Adrenal gland (tissue), 12 donors: ENCODE results near the gene PAIP2B. TPM values are rescaled to one million over a fixed set of nuclear protein-coding genes. Genes with fewer than 3 reads are reported as not detected.

Experiments
- DNase-seq, 7 donors: peaks; one replicate each; pipeline ENCODE4 v3.0.0-alpha.2; 2019 to 2020
- H3K27ac ChIP-seq, 5 donors: fragments of 200-600 bp; sonication (generic) in 4 of 5; 1 replicate in 3 of 5; 2 replicates in 2 of 5; pipeline versions ENCODE4 v1.5.1 to v1.8.0; 2016 to 2020; ENCODE audit warnings: mild to moderate bottlenecking in 1 of 5
- H3K27me3 ChIP-seq: fragments of 200-600 bp; 2 replicates; pipeline ENCODE4 v1.8.0; 2021
- H3K36me3 ChIP-seq, 2 donors: fragments of 200-600 bp; replicated peaks in 1 of 2; 1 replicate in 1 of 2; 2 replicates in 1 of 2; pipeline versions ENCODE4 v1.5.1 to v1.8.0; 2018 to 2022
- H3K4me1 ChIP-seq, 2 donors: fragments of 200-600 bp; replicated peaks in 1 of 2; 1 replicate in 1 of 2; 2 replicates in 1 of 2; pipeline versions ENCODE4 v1.5.1 to v1.8.0; 2018 to 2021
- H3K4me3 ChIP-seq, 4 donors: fragments of 200-600 bp; sonication (generic) in 3 of 4; one replicate each; pipeline ENCODE4 v1.5.1; 2016 to 2018
- H3K9me3 ChIP-seq, 3 donors: fragments of 200-600 bp; sonication (generic) in 1 of 3; replicated peaks in 1 of 3; 1 replicate in 2 of 3; 2 replicates in 1 of 3; pipeline versions ENCODE4 v1.5.1 to v1.8.0; 2016 to 2021
- POLR2A ChIP-seq, 2 donors: fragments of 450-650 bp; IDR thresholded peaks; one replicate each; pipeline ENCODE4 v1.6.1; 2017; ENCODE audit warnings: antibody characterized with exemption in 2 of 2, mild to moderate bottlenecking in 2 of 2, moderate library complexity in 1 of 2
- WGBS, 4 donors: extraction: QIAGEN DNeasy Blood & Tissue Kit in 2 of 4; methylation state at CpG; one replicate each; pipeline versions ENCODE4 v1.1.5 to v1.1.7; 2013 to 2017; 5-methylcytosine and 5-hydroxymethylcytosine counted together
- intact Hi-C, 2 donors: fragments of 100-400 bp; cut with DNase I; formaldehyde crosslinking; loops; one replicate each; pipeline versions ENCODE4 v1.14.1 to v1.15.0; 2022 to 2023
- polyA plus RNA-seq, 3 donors: library from polyadenylated mRNA; stranded (reverse); fragments of 200-250 nt in 2 of 3; fragments of 350-450 nt in 1 of 3; fragmentation: Illumina TruSeq in 1 of 3; extraction: RNeasy Lipid Tissue Mini Kit (QIAGEN cat#74804) in 1 of 3; gene quantifications; one replicate each; pipeline ENCODE4 v1.2.3, GENCODE V29; 2013 to 2014
- total RNA-seq, 9 donors: library from RNA; depleted of rRNA in 4 of 9; stranded (reverse); fragments of >200 nt in 4 of 9; fragments of 120-200 nt in 1 of 9; fragmentation: NEBNext Ultra II Directional in 1 of 9; extraction: Animal tissue kit (Norgen Biotek cat#: 25700) in 1 of 9; gene quantifications; one replicate each; pipeline versions ENCODE4 v1.1.0 to v1.2.4, GENCODE V29; 2013 to 2023
- TF ChIP-seq, protein P1 (sequence below), 6 experiments: fragments of 450-650 bp in 4 of 6; fragments of 200-600 bp in 2 of 6; sonication (generic) in 1 of 6; IDR thresholded peaks; 1 replicate in 5 of 6; 2 replicates in 1 of 6; pipeline versions ENCODE4 v1.5.1 to v1.8.0; 2016 to 2021; ENCODE audit warnings: antibody characterized with exemption in 6 of 6, mild to moderate bottlenecking in 2 of 6, moderate library complexity in 1 of 6
- donor health status: healthy with polysubstance abuse.
- donor health status: Bipolar disorder and iron deficiency.
- donor health status: DM: yes; HTN: yes; CAD: no.
- donor health status: DM: no; HTN: no; CAD: no.
- donor health status: DM: no; HTN: no; CAD: no.
- donor health status: DM: yes; HTN: yes; CAD: no.

Gene PAIP2B
- total and polyA plus RNA-seq, 12 donors: 0.54 to 5.9 (median 1.7) TPM

DNA sequence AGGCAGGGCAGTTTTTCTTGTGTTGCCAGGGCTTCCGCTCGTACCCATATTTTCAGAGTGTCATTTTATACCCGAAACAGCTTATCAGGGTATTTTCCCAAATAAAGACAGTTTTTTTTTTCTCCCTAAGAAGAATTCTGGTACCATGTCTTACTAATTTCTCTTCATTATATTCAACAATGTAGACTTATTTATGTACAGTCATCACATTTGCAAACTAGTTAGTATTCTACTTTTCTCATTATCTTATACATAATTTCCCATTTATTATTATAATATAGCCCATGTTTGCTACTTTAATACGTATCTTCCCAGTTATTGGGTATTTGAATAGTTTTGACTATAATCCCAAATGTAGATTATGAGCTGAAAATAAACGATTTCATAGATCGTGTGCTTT lies 36.5 kb upstream of the PAIP2B start:
- whole genome bisulfite sequencing, 4 donors: 77 to 85% (median 84%) methylated on average over 6 of the region's 6 CpGs
- TF ChIP-seq, protein P1, sequence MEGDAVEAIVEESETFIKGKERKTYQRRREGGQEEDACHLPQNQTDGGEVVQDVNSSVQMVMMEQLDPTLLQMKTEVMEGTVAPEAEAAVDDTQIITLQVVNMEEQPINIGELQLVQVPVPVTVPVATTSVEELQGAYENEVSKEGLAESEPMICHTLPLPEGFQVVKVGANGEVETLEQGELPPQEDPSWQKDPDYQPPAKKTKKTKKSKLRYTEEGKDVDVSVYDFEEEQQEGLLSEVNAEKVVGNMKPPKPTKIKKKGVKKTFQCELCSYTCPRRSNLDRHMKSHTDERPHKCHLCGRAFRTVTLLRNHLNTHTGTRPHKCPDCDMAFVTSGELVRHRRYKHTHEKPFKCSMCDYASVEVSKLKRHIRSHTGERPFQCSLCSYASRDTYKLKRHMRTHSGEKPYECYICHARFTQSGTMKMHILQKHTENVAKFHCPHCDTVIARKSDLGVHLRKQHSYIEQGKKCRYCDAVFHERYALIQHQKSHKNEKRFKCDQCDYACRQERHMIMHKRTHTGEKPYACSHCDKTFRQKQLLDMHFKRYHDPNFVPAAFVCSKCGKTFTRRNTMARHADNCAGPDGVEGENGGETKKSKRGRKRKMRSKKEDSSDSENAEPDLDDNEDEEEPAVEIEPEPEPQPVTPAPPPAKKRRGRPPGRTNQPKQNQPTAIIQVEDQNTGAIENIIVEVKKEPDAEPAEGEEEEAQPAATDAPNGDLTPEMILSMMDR (IDR thresholded peaks at IDR 0.05): no peak
- TF ChIP-seq POLR2A (IDR thresholded peaks at IDR 0.05): no peak
- Histone ChIP-seq H3K4me1 (peaks cover 0 to 7% of the 10 kb centered on the region in 2 donors), H3K27me3 (peaks cover 5% of the 10 kb centered on the region), H3K36me3 (no peaks in the 10 kb centered on the region), H3K4me3 (no peak overlapping the region), H3K9me3 (no peaks in the 10 kb centered on the region), H3K27ac (no peak overlapping the region)
- intact Hi-C loops: no loop called here
- DNase-seq: no peak

- no peaks in the 10 kb centered on the region for H3K36me3 ChIP-seq
- no peak overlapping the region for H3K27ac ChIP-seq
- H3K27me3 ChIP-seq: no peaks in the 10 kb centered on the region
- H3K9me3 ChIP-seq: no peaks in the 10 kb centered on the region
- TF ChIP-seq, protein P1 (IDR thresholded peaks at IDR 0.05): no peak
- no peak for TF ChIP-seq POLR2A (IDR thresholded peaks at IDR 0.05)
- intact Hi-C loops: no loop called here
- DNase-seq: peak; percentile 32 to 72 (median 50)
- H3K4me3 ChIP-seq: no peak overlapping the region
- H3K4me1 ChIP-seq: peaks cover 0 to 7% of the 10 kb centered on the region in 2 donors
Observed at GRCh38 chr2:71261534-71261933, 34.6 kb upstream of the PAIP2B start.

GRCh38 chr2:71256421-71256820 lies 29.5 kb upstream of the PAIP2B start:
- Histone ChIP-seq H3K27me3 (no peaks in the 10 kb centered on the region), H3K9me3 (no peaks in the 10 kb centered on the region), H3K4me1 (peaks cover 0 to 9% of the 10 kb centered on the region in 2 donors), H3K27ac (no peak overlapping the region), H3K4me3 (no peak overlapping the region), H3K36me3 (no peaks in the 10 kb centered on the region)
- intact Hi-C loops: no loop called here
- DNase-seq: peak in 1 of 7 donors; percentile 19
- no peak for TF ChIP-seq POLR2A (IDR thresholded peaks at IDR 0.05)
- TF ChIP-seq, protein P1 (IDR thresholded peaks at IDR 0.05): no peak
- WGBS, 4 donors: 41 to 55% (median 51%) methylated on average over 3 of the region's 3 CpGs

- Histone ChIP-seq H3K4me1 (peaks cover 0 to 5% of the 10 kb centered on the region in 2 donors), H3K4me3 (no peak overlapping the region), H3K36me3 (no peaks in the 10 kb centered on the region), H3K27me3 (no peaks in the 10 kb centered on the region), H3K27ac (no peak overlapping the region), H3K9me3 (no peaks in the 10 kb centered on the region)
- DNase-seq: no peak
- intact Hi-C loops: no loop called here
- 76 to 97% (median 90%) methylated on average over 4 of the region's 4 CpGs for WGBS, 4 donors
- TF ChIP-seq POLR2A (IDR thresholded peaks at IDR 0.05): no peak
- TF ChIP-seq, protein P1 (IDR thresholded peaks at IDR 0.05): no peak
Observed at GRCh38 chr2:71254776-71255175, 27.9 kb upstream of the PAIP2B start.
